Measurements from ENCODE around the gene PPP2R2C.
A peak's percentile ranks its signal among the peaks of the same experiment; 100 is the strongest.

Gene PPP2R2C

DNA sequence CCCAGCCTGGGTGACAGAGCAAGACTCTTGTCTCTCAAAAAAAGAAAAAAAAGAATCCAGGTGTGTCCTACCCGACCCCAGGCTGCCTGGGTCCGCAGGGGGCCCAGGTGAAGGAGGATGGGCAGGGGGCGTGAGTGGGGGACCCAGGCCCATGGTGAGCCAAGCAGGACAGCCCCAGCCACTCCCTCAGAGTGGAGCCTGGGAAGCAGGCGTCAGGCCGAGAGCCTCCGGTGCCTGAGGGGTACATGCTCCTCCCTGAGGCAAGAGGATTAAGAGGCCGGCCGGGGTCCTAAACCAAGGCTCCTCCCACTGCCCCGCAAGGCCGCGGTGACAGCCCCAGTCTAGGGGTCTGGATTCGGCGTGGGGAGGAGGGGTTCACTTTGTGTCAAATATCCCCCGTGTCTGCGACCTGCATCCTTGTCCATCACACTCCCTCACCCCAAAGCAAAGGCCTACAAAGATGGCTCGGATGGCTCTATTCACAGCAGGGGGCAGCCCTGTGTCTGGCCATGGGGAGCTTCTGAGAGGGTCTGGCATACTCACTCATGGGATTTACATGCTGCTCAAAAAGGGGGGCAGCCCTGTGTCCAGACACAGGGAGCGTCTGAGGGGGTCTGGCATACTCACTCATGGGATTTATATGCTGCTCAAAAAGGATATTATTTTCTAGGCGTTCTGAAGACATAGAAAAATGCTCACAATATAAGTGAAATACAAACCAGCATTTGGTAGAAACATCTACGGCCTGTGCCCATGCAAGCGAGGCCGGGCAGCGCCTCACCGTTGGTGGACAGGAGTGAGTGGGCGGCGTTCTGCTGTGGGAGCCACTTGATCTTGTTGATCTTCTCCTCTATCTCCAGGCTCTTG is 94.6 kb downstream of the PPP2R2C start:
- DNase-seq = no peak

DNA sequence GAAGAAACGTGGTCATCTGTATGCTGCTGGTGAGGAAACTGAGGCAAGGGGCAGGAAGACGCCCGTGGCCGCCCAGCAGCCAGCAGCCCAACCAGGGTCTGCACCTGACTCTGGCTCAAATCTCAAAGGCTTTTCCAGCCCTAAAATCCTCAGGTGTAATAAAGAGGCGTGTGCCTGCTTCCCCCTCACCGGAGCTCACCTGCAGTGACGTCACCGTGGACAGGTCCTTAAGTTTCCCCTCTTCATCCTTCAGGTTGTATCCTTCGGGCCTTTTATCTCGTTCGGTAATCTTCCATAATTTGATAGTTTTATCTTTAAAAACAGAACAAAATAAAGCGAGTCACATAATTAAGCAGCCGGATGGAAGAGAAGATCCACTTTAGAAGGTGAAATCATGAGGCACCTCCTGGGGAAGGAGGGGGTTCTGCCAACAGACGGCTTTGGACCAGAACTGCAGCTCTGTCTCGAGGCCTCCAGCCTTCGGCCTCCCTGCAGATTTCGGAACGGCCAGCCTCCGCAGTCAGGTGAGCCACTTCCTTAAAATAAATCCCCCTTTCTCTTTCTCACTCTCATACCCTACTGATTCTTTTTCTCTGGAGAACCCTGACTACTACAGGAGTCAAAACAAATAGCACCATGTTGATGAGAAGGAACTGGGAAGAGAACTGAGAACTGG is 96.7 kb downstream of the PPP2R2C start:
- DNase-seq = no peak

DNA sequence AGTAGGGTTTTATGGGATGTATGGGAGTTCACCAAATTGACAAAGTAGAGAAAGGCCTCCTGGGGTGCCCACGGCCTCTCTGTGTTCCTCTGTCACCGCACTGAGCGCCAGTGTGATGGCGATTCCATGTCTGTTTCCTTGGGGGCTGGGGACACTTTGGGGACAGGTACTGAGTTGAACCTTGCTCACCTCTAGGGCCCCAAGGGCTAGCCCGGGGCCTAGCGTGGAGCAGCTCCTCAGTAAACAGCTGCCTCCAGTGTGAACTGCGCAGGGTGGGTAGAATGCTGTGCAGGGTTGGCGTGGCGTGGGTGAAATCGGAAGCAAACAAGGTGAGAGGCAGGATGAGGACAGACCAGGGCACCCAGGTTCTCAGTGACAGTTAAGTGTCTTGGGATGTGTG is 97.8 kb downstream of the PPP2R2C start:
- DNase-seq = no peak

DNA sequence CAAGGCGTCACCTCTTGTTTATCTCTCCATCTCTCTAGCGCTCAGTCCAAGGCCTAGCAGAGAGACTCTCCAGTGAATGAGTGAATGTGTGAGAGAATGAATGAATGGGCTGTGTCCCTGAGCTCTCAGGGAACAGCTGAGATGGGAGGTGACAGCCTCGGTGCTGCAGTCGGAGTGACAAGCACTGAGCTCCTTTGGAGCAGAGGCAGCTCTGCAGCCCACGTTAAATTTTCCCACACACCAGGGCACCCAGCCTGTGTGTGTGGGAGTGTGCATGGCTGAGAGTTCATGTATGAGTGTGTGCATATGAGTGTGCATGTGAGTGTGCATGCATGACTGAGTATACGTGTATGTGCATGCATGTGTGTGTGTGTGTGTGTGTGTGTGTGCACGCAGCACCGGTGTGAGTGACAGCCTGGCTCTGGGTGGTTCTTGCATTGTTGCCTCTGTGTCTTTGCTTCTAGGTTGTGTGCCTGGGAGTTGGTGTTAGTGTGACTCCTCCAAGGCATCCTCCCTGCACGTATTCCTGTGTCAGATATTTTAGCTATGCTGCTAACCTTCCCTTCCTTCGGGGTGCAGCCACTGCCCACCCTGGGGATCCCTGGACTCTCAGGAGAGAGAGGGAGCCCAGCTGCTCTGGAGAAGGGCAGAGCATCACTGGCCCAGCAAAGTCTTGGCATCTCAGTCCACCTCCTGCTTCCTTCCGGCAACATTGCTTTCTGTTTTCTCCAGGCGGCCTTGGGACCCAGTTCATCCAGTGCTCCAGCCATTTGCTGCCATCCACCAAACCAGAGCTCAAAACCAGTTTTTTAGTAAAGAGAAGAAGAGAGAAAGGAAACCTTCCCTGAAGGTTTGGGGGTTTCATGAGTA is 98.6 kb downstream of the PPP2R2C start:
- no peak for DNase-seq

DNA sequence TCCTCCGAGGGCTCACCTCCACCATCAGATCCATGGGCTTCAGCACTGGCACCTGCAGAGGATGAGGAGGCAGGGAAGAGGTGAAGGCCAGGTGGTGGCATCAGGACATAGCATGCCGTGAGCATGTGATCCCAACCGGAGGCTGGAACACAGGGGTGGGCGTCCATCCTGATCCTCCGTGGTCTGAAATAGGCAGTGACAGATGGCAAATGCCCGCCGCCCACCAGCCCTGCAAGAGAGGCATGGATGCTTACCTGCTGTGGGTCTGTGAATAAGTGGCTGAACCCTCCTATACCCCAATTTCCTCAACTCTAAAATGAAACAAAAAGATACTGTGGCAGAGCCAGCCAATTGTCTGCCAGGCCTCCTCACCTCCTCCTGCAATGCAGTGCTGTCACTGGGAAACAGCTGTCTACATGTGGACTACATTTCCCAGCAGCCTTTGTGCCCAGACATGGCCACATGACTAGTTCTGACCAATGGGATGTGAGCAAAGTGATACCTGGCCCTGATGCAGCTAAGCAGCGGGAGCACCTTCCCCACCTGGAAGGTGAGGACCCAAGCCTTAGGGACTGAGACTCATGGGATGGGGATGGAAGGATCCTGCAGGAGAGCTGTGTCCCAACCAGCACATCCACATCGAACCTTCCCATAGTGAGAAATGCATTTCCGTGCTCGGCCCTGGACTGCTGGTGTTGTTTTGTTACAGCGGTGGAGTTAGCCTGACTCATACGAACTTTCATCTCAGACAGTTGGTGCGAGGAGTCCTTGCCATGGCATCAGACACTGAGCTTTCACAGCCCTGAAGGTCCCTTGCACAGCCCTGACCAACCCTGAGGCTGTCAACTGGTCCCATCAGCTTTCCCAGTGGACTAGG is 99.5 kb downstream of the PPP2R2C start:
- peak; percentile 6 for DNase-seq

DNA sequence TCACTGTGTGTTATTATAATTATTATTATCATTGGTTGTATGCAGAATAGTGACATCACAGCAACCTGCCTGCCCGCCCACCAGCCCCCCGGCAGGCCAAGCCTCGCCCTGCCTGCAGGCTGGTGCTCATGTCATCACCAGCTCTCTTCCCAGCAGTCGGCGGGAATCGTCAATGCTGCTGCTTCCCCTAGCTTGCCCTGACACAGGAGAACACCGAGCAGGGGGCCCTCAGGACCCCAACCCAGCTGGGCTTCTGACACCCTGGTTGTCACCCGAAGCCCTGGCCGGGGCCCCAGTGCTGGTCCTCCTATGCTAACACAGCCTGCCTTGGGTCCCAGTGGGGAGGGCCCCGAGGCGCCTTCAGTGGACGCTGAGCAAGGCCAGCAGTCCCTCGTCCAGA is 100.6 kb downstream of the PPP2R2C start:
- no peak for DNase-seq

DNA sequence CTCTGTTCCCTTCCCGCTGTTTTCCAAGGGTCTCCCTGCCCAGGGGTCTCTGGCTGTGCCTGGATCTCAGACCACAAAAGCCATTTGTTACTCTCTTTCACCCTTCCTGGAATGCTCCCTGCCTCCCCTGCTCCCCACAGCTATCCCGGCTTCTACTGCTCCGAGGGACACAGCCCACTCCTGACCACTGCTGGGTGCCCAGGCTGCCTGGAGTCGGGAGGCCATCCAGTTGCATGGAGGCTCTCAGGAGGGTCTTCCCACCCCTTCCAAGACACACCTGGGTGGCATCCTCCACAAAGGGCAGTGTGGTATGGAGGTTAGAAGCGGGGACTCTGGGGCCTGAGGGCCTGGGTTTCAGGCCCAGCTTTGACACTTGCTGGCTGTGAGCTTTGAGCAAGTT is 101.1 kb downstream of the PPP2R2C start:
- no peak for DNase-seq

DNA sequence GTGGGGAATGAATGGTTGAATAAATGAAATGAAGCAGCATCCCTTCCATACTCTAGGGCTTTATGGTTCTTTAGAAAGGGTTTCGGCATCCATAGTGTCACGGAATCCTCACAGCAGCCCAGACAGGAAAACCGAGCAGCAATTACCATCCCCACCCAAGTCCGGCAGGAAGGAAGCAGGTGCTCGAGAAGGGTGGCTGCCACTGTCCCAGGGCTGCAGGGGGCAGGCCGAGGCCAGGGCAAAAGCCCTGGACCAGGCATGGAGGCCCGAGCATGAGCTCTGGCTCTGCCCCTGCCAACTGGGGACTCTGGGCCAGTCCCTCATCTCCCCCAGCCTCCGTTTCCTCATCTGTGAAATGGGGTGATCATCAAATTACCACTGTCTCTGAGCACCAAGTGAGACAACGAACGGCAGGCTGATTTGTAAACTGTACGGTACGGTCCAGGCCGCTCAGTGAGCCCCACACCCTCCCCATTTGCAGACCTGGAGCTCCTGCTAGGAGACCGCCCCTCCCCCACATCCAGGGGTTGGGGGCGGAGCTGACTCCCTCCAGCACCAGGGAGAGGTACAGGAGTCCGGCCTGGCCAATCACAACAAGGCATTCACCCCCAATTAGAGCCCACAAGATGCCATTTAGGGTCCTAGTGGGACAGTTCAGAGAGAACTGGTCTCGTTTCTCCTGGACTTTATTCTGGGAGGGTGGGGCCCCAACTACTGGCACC is 102.3 kb downstream of the PPP2R2C start:
- DNase-seq = no peak

DNA sequence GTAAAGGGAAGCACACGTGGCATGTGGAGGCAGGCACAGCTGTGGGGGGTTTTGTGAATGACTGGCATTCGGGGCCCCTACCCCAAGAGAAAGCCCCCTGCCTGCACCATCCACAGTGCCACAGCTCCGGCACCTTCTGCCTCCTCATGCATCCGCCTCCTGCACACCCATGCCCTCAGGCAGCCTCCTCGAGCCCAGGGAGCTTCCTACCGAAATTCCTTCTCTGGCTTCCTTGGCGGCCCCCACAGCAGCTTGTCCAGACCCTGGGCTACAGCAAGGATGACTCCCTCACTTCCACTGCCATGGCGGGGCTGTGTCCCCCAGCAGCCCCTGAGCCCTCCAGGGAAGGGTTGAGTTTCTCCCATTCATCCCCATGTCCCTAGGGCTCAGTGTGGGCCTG is 102.9 kb downstream of the PPP2R2C start:
- no peak for DNase-seq

DNA sequence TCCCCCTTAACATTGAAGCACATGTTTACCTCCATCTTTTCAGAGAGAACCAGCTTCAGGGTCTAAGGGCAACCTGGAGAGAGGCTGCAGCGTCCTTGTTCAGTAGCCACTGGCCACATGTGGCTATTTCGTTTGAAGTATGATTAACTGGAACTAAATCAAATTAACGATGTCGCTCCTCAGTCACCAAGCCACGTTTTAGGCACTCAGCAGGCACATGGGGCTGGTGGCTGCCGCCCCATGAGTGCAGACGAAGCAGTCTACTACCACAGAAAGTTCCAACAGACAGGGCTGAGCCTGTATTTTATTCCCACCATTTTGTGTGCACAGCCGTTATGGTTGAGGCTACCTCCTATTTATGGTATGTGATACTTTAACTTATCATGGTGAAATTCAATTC is 103.4 kb downstream of the PPP2R2C start:
- DNase-seq = no peak

DNA sequence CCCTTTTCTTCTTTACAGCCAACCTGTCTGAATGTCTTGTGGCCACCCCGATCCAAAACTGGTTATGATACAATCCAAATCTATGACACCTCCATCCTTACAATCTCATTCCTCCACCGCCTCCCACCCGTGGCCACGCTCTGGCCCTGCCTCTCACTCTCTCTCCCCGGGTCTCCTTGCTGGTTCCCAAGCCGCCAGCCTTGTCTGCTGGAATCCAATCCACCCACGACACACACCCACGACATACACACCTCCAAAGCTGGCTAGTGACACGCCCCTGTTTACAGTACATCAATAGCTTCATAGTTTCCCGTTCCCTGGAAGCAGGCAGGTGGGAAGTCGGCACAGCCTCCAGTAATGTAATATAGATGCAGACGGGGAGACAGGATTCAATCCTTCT is 103.8 kb downstream of the PPP2R2C start:
- no peak for DNase-seq

DNA sequence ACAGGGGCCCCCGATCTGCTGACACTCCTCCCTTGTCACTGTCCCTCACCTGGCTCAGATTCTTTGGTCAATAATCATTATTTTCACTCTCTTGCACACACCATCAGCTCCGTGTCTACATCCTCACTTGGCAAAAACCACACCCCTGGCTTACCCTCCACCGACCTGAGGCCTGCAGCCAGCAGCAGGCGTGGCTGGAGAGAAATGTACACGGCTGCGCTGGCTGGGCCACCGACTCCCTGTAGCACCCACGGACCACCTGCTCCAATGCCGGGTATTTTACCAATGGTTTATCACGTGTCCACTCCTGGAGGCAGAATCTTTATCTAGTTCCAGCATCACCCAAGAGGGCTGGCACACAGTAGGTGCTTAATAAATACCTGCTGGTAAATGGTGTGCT is 104.3 kb downstream of the PPP2R2C start:
- DNase-seq = no peak

DNA sequence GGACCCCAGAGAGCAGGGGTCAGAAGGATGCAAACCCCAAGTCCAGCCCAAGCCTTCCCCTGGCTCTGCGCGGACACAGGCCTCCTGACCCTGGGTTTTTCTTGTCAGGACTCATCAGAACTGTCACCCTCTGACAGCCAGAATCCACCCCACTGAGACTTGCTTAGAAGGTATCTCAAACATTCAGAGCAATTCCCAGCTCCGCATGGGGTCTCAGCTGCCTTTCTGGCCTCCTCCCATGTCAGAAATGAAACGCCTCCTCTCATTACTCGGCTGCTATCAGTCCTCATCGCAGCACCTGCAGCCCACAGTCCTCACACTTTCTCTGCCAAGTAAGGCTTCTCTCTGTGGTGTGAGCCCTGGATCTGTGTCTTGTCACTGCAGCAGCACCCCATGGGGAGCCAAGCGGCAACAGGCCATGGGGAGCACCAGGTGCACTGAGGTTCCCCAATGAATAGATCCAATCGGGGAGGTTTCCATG is 105.0 kb downstream of the PPP2R2C start:
- DNase-seq = no peak

DNA sequence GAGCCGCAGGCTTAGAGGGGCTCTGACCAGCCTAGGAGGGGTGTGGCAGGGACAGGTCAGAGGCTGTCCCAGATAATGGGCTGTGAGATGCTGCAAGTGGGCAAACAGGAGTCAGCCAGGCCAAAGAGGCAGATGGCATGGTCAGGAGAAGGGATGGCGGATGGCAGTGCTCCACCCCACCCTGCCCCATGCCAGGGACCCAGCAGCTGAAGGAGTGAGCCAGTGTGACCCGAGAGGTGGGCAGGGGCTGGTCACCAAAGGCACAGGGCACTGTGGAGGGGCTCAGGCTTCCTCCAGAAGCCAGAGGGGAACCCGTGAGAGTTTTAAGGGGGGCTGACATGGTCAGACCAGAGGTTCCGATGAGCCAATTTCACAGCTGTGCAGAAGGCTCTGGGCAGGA is 105.8 kb downstream of the PPP2R2C start:
- DNase-seq = no peak

DNA sequence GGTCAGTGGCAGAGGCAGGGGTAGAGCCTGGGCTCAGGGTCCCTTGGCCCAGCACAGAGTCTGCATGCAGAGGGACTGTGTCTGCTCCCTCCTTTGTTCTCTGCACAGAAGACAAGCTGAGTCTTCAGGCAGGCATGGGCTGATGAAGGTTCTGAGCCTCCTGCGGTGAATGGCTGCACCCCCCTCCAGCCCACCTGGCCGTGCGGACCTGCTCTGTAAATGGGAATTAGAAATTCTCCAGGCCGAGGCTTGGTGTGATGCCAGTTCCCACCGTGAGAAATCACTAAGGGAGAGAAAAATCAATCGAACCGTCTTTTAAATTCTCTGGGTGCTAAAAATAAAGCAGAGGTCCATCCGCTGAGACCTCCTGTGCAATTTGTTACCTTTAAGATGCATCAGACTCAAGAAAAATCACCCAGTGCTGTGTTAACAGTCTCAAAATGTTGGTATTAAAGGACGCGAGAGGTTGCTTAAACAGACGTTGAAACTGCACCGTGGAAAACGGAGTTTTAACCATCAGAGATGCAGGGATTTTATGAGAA is 106.8 kb downstream of the PPP2R2C start:
- no peak for DNase-seq

DNA sequence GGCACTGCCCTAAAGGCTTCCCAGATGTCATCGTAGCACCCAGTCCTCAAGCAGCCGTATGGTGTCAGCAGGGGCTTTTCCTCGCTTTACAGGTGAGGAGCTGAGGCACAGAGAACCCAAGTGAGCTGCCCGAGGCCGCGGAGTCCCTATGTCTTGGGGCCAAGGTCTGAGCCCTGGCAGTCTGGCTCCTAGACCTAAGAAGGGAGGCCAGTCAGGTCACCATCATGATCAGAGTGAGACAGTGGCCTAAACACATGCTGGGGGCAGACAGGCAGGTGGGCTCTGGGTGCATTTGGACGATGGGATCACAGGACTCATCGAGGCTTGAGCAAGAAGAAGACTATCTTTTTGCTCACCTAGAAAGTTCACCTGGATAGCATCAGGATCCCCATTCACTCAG is 107.8 kb downstream of the PPP2R2C start:
- no peak for DNase-seq

DNA sequence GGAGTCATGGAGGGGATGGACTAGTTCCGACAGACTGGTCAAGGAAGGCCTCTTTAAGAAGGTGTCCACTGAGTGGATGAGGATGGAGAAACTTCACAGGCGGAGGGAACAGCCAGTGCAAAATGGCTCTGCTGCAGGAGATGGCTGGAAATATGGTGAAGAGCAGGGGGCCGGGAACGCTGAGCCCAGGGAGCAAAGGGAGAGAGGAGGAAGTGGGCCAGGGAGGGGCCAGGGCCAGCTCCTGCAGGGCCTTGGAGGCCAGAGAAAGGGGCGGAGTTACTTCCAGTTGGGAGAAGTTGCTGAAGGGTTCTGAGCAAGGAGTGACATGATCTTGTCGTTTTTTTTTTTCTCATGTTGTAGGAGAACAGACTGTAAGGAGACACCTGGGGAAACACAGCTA is 108.3 kb downstream of the PPP2R2C start:
- no peak for DNase-seq

DNA sequence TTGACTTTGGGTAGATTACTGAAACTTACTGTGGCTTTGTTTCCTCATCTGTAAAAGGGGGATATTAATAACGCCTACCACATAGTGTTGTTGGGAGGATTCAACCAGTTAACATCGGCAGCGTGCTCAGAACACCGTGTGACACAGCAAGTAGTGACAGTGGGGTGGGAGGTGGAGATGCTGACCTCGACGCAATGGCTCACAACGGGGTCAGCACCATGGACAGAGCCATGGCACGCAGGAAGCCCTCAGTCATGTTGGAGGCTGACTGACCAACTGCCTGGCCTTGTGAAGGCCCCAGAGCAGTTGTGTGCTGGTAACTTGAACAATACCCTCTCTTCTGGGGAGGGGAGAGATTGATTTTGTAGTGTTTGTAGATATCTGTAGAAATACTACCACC is 109.5 kb downstream of the PPP2R2C start:
- no peak for DNase-seq

DNA sequence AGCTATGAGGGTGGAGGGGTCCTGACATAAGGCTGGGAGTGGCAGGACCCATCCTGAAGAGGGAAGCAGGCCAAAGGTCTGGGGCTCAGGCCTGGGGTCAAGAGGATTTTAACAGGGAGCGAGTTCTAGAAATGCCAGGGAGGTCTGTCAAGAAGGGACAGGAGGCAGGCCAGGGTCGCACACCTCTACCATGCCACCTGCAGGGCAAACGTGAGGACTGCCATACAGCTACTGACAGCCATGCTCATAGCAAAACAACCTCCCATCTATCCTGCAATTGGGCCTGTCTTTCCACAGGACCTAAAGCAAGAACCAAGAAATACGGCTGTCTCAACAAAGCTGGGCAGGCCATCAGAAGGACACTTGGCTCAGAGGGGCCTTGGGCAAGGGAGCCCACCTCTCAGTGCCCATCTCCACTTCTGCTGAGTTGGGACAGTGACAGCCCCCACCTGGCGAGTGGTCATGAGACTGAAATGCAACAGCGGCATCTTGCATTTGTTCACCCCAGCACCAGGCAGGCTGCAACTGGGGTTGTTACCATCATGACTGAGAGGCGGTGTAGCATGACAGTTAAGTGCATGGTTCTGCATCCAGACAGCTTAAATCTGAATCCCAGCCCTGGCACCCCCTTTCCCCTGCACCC is 110.0 kb downstream of the PPP2R2C start:
- no peak for DNase-seq

DNA sequence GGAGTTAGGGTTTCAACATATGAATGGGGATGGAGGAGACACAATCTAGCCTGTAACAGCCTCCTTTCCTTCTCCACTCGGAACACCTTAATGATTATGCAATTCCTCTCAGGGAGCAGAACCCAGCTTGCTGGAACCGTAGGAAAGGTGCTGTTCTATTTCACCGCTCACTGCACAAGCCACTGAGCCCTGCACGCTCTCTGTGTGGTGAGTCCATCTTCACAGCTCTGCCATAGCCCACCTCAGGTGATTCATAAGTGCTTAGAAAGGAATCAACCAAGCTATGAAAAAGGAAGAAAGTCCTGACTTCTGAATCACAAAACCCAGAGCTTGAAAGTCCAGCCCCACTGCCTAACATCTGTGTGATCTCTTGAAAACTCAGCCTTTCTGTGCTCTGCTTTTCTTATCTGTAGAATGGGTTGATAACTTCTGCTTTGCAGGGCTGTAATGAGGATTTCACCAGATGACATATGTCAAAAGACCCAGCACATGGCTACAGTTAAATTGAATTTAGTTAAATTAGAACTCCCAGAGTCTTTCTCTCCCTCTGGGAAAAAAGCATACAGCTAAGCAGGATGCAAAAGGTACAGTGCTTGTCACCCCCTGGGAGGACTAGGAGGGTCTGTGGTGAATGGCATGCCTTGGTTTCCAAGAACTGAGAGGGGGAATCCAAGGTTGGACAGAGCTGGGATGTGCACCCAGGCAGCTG is 111.2 kb downstream of the PPP2R2C start:
- no peak for DNase-seq
